ENCODE data around the gene RPL38. TPM values are rescaled to one million over a fixed set of nuclear protein-coding genes. Genes with fewer than 3 reads are reported as not detected.

RPL38 gene
- 1,109 and 1,152 TPM in 2 replicates for total RNA-seq

DNA sequence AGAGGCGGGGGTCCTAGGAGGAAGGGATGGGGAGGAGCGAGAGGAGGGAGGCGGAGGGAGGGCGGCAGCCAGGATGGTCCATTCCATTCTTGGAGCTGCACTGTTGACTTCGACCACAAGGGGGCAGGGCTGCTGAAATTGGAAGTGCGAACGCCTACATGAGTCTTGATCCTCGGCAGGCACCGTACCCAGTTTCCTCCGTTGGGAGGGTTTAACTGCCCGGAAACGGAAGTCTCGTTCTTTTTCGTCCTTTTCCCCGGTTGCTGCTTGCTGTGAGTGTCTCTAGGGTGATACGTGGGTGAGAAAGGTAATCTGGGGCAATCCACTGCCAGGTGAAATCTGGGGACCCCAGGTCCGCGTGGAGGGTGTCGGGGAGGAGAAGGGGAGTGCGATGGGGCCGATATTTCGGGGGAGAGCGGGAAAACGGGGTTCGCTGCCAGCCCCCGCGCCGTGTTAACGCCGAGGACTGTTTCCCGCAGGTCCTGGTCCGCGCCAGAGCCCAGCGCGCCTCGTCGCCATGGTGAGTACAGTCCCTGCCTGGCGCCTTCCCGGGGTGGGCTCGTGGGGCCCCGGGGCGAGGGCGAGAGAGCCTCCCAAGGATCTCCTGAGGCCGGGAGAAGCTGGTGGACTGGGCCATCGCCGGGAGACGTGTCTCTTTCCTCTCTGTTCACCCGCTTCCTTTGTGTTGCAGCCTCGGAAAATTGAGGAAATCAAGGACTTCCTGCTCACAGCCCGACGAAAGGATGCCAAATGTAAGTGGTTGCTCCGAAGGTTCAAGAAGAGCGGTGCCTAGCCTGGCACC, at the start of gene RPL38:
Gene RPL38, plus strand, starts transcription at position 240 of the 802 bp plus-strand sequence. Its CDS starts 278 bp downstream, at position 518.
- intact Hi-C loops (cut with micrococcal nuclease), result loop anchor here (1.0 to 10.0 kb wide), 5 partner anchors 10 to 1011 kb away; partner anchors contain the start of genes CDC42EP4, COG1 and TTYH2

DNA sequence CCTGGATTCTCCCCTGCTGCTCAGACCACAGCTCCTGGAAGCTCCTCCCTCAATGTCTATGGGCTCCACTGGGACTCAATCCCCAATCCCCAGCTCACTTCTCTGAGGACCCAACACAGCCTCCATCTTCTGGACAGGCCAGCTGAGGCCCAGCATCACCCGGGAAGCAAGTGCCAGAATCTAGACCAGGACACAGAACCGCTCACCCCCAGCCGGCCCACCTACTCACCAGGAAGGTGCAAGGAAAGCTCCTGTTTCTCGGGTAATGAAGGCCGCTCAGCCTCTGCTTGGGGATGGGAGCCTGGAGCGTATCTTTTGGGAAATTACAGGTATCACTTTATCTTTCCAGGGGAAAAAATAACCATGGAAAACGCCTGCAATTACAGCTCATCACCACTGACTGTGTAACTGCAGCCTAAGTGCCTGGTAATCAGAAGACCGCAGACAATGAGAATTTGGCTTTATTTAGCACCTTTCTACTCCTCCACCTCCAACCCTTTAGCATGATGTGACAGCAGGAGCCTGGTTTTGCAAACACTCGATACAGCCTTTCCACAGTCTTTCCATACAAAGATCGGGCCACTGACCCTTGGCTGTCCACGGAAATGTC, 49.6 kb upstream of the RPL38 start:
- intact Hi-C loops (cut with micrococcal nuclease), result no loop called here

DNA sequence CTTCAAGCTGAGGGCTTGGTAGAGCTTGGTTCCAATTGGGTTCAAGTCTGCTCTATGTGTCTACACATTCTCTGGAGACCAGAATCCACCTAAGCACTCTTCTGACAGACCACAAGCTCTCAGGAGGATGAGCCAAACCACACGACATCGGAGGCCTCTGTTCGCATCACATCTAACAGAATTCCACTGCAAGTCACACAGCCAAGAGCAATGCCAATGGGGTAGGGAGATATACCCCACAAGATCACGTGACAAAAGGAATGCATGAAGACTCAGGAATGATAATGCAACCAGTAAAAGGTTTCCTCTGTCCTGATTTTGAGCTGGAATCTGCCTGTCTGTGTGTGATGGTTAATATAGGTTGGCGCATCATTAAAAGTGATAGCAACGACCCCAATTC, 46.6 kb upstream of the RPL38 start:
- intact Hi-C loops (cut with micrococcal nuclease), result no loop called here

DNA sequence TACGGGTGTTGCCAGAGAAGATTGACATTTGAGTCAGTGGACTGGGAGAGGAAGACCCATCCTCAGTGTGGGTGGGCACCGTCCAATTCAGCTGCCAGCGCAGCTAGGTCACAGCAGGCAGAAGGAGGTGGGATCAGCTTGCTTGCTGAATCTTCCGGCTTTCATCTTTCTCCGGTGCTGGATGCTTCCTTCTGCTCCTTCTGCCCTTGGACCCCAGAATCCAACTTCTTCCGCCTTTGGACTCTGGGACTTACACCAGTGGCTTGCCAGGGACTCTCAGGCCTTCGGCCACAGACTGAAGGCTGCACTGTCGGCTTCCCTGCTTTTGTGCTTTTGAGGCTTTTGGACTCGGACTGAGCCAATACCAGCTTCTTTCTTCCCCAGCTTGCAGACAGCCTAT, 46.1 kb upstream of the RPL38 start:
- intact Hi-C loops (cut with micrococcal nuclease), result no loop called here

DNA sequence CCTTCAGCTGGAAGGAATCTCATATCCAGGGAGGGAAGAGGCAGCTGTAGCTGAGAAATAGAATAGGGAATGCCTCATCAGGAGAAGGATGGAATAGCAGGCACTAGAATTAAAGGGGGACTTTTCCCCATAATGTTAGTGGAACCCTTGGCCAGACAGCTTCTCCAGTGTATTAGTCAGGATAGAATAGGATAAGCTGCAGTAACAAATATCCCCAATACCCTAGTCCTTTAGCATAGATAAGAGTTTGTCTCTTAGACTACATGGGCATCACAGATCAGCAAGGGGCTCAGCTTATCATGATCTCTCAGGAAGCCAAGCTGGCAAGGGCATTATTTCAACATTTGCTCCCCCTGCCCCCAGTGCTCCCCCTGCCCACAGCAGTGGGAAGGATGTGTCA, 44.7 kb upstream of the RPL38 start:
- intact Hi-C loops (cut with micrococcal nuclease), result no loop called here

DNA sequence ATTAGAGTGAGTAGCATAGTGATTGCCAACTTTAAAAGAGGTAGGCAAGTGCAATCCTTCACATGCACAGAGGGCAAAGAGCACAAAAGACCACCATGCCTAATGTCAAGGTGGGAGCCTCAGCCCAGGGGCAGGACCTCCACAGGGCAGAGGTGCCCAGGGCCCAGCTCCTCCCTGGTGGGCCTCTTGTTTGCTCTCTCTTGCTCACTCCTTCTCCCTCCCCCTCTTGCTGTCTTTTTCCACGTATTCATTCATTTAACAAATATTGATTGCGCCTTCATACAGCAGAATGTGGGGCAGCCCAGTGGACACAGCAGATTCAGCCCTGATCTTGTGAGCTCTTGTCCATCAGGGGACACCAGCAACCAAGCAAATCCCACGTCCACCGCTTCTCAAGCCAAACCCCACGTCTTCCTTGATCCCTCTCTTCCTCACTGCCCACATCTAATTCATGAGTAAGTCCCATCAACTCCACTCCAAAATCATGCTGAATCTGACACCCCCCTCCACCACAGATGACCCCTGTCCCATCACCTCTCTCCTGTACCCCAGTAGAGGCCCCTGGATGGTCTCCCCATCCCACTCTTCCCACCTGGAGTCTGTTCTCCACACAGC, 44.1 kb upstream of the RPL38 start:
- intact Hi-C loops (cut with micrococcal nuclease), result no loop called here

DNA sequence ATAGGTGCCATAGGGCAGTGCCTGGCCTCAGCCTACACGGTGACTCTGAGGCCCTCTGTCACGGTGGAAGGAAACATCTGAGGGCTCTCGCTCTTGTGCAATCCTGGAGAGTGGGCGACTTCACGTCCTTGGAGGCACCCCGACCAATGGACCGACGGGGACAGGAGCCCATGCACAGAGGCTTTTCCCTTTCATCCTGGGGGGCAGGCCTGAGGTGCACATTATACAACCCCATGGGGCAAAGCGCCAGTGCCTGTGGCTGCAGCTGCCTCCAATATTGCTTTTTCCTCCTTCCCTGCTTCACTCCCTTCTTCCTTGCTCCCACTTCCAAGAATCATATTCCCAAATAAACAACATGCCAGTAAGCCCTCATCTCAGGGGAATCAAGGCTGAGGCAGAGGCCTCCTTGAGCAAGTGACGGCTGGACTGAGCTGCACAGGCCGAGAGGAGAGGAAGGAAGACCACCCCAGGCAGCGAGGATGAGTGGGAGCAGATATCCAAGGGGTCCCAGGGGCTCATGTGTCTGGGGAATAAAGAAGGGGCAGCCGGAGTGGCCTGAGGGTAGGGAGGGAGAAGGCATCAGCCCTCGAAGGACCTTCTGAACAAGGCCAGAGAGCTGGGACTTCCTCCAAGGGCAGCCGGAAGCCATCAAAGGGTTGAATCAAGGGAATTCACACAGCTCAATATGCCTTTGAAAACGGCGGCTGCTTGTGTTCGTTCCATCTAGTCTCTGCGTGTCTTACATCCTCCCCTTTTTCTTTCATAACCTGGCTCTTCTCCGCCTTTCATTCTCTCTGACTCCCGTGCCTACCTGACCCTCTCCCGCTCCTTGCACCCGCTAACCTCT, 42.6 kb upstream of the RPL38 start:
- intact Hi-C loops (cut with micrococcal nuclease), result no loop called here

DNA sequence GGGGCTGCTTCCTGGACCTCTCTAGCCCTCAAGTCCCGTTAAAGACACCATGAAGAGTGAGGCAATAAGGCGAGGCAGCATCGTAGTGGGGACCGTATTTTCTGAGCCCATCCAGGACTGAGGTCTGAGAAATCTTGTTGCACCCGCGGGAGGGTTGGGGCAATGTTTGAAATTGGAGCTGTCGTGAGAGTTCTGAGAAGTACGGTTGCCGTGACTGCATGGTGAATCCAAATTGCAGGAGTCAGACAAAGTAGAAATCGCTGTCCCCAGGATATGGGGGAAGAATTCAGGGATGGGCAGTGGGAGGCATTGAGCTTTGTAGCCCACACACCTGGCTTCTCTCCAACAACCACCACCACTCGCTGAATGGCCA, 42.0 kb upstream of the RPL38 start:
- intact Hi-C loops (cut with micrococcal nuclease), result no loop called here

DNA sequence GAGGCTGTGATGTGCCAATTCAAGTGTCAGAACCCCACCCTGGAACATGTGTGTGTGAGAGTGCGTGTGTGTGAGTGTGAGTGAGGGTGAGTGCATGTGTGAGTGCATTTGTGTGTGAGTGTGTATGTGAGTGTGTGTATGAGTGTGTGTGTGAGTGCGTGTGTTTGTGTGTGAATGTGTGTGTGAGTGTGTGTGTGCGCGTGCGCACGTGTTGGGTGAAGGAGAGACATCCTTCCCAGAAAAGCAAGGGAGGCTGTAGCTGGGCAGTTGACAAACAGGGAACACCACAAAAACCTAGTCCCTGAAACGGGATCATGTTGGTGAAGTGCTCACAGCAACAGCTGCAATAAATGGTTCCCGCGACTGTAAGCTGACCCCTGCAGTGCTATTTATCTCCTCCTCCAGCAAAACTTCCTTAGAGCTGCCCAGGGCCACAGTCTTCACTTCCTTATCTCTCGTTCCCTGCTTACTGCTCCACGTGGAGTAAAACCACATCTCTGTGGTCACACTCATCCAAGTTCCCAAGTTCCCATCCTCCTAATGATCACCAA, 40.1 kb upstream of the RPL38 start:
- intact Hi-C loops (cut with micrococcal nuclease), result no loop called here

DNA sequence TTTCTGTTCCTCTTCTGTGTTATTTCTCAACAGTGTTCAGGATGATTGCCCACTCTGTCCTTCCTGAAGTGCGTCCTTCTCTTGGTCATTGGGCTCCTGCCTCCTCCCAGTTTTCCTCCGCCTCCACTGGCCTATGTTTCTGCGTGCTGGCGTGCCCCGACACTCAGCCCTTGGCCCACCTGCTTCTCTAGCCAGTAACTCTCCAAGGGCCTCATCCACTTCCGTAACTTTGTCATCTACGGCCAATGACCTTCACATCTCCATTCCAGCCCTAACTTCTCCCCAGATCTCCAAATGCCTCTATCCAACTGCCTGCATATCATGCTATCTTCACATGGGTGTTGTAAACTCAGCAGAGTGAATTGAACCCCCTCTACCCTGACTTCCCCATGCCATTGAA, 39.6 kb upstream of the RPL38 start:
- intact Hi-C loops (cut with micrococcal nuclease), result no loop called here

DNA sequence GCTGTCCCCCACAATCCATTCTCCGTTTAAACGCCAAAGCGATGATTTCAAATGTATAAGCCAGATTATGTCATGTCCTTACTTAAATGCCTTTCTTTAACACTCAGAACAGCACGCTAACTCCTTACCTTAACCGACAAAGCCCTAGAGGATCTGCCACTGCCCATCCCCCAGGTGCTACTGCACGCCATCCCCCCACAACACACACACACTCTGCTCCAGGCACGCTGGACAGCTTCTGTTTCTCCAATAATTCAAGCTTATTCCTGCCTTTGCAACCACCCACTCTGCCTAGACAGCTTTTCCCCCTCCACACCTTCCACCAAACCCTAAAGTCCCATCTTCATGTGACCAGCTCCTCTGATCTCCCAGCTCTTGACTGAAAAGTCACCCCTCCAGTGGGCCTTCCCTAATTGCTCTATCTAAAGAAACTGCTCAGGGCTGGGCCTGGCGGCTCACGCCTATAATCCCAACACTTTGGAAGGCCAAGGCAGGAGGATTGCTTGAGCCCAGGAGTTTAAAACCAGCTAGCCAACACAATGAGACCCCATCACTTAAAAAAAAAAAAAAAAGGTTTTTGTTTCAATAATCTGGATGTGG, 38.9 kb upstream of the RPL38 start:
- intact Hi-C loops (cut with micrococcal nuclease), result no loop called here

DNA sequence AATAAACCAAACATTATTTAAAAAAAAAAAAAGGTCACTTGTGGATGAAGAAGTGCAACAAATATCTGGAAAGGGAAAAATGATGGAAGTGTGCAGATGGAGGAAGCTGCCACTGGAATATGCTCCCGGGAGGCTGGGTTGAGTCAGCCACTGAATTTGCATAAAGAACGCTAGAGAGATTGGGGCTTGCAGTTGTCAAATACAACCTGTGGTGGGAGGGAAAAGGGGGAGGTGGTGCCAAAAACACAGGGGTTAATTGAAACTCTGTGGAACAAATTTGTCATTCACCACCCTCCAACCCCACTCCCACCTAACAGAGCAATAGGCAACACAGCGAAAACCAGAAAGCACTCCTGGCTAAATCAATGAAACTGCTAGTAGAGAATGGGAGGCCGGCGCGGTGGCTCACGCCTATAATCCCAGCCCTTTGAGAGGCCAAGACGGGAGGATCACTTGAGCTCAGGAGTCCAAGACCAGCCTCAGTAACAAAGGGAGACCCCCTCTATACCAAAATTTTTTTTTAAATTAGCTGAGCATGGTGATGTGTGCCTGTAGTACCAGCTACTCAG, 37.6 kb upstream of the RPL38 start:
- intact Hi-C loops (cut with micrococcal nuclease), result no loop called here

DNA sequence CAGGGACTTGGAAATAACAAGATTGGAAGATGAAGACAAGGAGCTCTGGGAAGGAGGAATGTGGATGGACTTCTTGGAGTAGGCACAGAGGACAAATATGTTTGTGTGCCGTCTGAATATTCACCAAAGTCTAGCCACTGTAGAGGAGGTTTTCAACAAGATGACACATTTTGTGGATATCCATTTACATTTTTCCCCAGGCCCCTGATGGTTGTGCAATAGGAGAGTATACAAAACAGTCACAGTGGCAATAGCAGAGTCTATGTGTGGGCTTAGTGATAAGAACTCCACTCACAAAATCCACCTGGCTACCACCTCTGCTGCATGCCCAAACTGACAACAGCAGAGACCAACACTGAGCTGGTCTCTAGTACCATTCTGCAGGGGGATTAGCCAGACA, 32.6 kb upstream of the RPL38 start:
- intact Hi-C loops (cut with micrococcal nuclease), result no loop called here

DNA sequence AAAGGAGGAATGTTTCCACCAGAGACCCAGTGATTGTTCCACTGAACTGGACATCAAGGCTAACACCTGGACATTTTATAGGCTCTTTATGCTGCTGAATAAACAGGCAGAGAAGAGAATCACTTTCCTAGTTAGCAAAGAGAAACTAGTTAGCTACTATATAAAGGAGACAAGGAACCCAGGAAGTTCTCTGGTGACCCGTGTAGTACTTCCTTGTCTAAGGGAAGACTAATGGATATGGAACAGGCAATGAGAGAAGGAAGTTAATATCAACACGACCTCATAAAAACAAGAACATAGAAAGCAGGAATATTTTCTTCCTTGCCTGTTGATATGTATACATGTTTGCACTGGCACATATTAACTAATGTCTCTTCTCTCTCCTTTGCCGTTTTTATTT, 30.8 kb upstream of the RPL38 start:
- intact Hi-C loops (cut with micrococcal nuclease), result no loop called here

DNA sequence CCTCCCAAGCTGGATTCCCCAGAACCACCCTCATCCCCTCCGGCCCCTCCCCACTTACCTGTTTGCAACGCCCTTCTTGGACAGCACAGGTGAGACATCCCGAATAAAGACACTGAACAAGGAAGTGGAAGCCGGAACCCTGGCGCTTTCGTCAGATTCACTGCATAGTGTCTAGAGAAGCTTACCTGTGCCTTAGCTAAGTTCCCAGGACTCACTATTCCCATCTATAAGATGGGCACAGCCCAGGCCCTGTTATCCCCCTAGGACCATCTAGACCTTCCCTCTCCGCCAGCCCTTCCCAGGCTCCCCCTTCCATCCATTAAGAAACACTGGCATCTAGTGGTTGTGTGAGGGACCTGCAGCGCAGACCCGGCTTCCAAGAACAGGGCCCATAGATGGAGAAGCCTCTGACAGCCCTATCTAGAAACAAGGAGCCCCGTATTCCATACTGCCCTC, 26.9 kb upstream of the RPL38 start:
- intact Hi-C loops (cut with micrococcal nuclease), result loop anchor here (1.0 kb wide), 1 partner anchor 747 kb away; no protein-coding TSS in a partner anchor

DNA sequence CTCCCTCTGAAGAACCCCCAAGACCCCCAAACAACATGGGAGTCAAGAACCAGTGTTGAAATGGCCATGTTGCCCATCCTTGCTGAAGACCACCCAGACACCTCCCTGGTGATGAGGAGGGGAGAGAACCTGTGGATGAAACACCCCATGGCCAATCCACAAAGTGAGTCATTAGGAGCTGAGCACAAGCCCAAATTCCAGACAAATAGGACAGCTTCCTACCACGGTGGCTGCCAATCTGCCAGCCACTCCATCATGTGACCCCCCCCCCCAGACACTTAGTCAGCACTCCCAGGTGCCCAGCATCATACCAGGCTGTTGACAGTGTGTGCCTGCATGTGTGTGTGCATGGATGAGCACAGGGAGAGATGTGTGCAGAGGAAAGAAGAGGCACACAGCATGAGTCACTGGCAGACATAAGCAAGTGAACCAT, 26.4 kb upstream of the RPL38 start:
- intact Hi-C loops (cut with micrococcal nuclease), result no loop called here

DNA sequence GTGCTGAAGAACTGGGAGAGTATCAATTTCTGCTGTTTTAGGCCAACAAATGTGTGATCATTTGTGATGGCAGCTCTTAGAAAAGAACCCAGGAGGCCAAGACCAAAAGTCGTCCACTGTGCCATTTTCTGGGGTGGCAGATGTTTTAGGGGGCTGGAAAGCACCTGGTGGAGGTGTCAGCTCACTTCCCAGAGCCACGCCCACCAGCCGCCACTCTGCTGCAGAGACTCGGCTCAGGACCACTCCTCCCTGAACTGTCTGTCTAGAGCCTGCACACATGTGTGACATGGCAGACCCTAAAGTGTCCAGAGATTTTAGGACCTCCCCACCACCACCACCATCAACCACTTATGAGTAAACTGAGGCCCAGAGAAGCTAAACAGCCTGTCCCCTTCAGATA, 23.9 kb upstream of the RPL38 start:
- intact Hi-C loops (cut with micrococcal nuclease), result no loop called here

DNA sequence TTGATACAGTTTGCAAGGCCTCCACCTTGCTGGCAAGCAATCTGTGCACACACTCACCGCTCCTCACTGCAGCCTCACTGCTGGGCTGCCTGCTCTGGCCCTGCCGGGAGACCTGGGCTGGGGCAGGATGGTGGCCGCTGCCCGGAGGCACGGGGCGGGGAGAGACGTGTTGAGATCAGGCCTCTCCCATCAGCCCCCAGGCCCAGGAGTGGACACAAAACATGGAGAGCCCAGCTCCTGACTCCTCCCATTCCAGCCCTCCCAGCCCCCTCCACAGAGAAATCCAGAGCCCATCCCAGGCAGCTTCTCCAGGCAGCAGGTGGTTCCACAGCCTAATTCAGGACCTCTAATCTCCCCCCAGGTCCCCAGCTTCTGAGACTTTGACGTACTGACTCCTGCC, 23.1 kb upstream of the RPL38 start:
- intact Hi-C loops (cut with micrococcal nuclease), result no loop called here

DNA sequence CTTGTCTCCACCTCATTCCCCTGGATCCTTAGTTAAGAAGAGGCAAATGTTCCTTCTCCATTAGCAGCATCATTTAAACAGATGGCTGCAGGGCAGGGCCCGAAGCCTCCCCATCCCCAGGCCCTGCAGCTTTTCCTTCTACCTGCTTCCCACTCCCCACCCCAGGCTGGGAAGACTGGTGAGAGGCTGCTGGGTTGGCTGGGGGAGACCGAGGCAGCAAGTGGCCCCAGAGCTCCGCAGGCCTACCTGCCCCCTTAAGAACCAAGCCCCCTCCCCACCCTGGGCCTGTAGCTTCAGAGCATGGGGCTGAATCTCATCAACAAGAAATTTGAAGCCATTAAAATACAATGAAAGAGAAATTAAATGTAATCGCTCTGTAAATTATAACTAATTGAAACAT, 22.1 kb upstream of the RPL38 start:
- intact Hi-C loops (cut with micrococcal nuclease), result no loop called here

DNA sequence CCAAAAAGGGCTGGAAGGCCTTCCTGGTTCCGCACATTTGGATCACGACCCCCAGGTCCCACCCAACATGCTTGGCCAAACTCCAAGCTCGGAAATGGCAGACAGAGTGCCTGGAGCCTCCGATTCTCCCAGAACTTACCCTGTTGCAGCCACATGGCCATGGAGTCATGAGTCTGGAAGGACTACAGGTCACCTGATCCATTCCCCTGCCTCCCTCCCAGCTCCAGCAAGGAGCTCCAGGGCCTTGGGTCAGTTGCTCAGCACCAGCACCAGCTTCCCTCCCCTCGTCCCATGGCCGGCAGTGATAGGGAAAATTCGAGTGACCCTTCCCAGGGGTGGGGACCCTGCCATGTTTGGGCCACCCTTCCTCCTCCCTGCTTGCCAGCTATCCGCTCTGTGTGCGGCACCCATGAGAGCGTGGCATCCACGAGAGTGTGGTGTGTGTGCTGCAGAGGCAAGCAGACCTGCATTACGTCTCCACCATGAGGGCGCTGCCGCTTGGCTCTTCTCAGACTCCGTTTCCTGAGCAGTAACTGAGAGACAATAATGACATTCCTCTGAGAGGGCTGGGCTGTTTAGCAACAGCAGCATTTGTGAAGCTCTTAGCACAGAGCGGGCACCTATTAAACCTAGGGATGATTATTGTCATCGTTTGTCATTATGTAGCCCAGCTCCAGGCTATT, 21.3 kb upstream of the RPL38 start:
- intact Hi-C loops (cut with micrococcal nuclease), result no loop called here

All from T-helper 2 cell treated with Interferon-gamma antibody and Interleukin-4, amounts not matched to agents 100 ng/mL and 5 ng/mL, for 36 hours (primary cell).